ENCODE measurements around the gene CD2AP. TPM values are rescaled to one million over a fixed set of nuclear protein-coding genes. Genes with fewer than 3 reads are reported as not detected.

CD2AP gene
- total RNA-seq, 1 donor from 2014 or later = 26.3 TPM

- Mint-ChIP-seq H3K27ac (no peak overlapping the region), H3K4me3 (no peak overlapping the region), H3K27me3 (no peaks in the 10 kb centered on the region), H3K4me1 (peaks cover 16% of the 10 kb centered on the region), H3K9me3 (no peaks in the 10 kb centered on the region), H3K36me3 (ENCODE audit: low read depth) (peaks cover 4% of the 10 kb centered on the region)
- DNase-seq = no peak
- intact Hi-C loops (cut with micrococcal nuclease) = no loop called here
These were observed 18.5 kb downstream of the CD2AP start for GRCh38 chr6:47495954-47496545.

GRCh38 chr6:47496935-47497579 lies 19.5 kb downstream of the CD2AP start:
- Mint-ChIP-seq H3K27ac (no peak overlapping the region), H3K36me3 (ENCODE audit: low read depth) (peaks cover 4% of the 10 kb centered on the region), H3K4me1 (peaks cover 18% of the 10 kb centered on the region), H3K9me3 (no peaks in the 10 kb centered on the region), H3K27me3 (no peaks in the 10 kb centered on the region), H3K4me3 (no peak overlapping the region)
- intact Hi-C loops (cut with micrococcal nuclease) = no loop called here
- DNase-seq = no peak

GRCh38 chr6:47502920-47503319 lies 25.3 kb downstream of the CD2AP start:
- Mint-ChIP-seq H3K9me3 (no peaks in the 10 kb centered on the region), H3K4me1 (peaks cover 22% of the 10 kb centered on the region), H3K27ac (no peak overlapping the region), H3K27me3 (no peaks in the 10 kb centered on the region), H3K4me3 (no peak overlapping the region), H3K36me3 (ENCODE audit: low read depth) (peaks cover 19% of the 10 kb centered on the region)
- intact Hi-C loops (cut with micrococcal nuclease) = no loop called here
- no peak for DNase-seq

DNA sequence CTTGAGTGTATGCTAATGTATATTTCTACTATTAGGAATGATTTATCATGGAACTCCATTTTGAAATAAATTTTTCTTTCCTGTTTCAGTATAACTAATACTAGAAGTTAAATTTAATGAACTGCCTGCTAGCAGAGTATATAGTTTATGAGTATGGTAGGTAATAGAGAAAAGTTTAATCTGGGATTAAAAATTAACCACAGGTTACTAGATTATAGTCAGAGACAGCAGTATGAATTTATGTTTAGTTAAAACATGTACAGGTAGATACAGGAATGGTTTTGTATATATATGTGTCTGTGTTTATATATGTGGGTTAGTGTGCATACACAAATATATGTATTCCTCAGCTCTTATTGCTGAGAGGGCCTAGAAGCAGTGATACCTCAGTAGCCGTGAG lies 32.3 kb downstream of the CD2AP start:
- H3K4me3 Mint-ChIP-seq = no peak overlapping the region
- H3K4me1 Mint-ChIP-seq = peaks cover 21% of the 10 kb centered on the region

GRCh38 chr6:47512872-47513271 lies 35.3 kb downstream of the CD2AP start:
- H3K27ac Mint-ChIP-seq = no peak overlapping the region
- DNase-seq = no peak
- H3K4me3 Mint-ChIP-seq = no peak overlapping the region
- H3K4me1 Mint-ChIP-seq = peaks cover 16% of the 10 kb centered on the region
- peaks cover 3% of the 10 kb centered on the region for H3K9me3 Mint-ChIP-seq
- no peaks in the 10 kb centered on the region for H3K27me3 Mint-ChIP-seq
- peaks cover 46% of the 10 kb centered on the region for H3K36me3 Mint-ChIP-seq (ENCODE audit: low read depth)
- intact Hi-C loops (cut with micrococcal nuclease) = no loop called here

More for the DNA sequence above, 32.3 kb downstream of the CD2AP start:
- intact Hi-C loops (cut with micrococcal nuclease) = no loop called here
- Mint-ChIP-seq H3K27ac (no peak overlapping the region), H3K9me3 (peaks cover 3% of the 10 kb centered on the region), H3K36me3 (ENCODE audit: low read depth) (peaks cover 50% of the 10 kb centered on the region), H3K27me3 (no peaks in the 10 kb centered on the region)
- DNase-seq = no peak

DNA sequence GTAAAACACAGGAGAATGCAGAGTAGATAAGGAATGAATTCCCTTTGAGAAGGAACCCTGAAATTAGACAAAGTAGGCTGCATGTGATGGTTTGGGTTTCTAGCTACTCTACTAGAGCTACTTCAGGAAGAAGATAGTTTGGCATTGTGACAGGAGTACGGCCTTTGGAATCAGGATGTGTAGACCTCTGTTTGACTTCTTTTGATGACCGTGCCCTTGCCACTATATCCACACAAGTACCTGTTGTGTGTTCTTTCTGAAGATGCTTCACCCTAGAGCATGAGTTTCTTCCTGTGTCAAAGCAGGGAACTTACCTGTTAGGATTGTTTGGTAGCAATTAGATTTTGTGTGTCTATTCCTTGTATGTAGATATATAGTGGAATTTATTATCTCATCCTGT lies 41.7 kb downstream of the CD2AP start:
- Mint-ChIP-seq H3K9me3 (no peaks in the 10 kb centered on the region), H3K4me1 (peaks cover 11% of the 10 kb centered on the region), H3K27ac (no peak overlapping the region), H3K27me3 (no peaks in the 10 kb centered on the region), H3K4me3 (no peak overlapping the region), H3K36me3 (ENCODE audit: low read depth) (peaks cover 8% of the 10 kb centered on the region)
- intact Hi-C loops (cut with micrococcal nuclease) = no loop called here
- no peak for DNase-seq

DNA sequence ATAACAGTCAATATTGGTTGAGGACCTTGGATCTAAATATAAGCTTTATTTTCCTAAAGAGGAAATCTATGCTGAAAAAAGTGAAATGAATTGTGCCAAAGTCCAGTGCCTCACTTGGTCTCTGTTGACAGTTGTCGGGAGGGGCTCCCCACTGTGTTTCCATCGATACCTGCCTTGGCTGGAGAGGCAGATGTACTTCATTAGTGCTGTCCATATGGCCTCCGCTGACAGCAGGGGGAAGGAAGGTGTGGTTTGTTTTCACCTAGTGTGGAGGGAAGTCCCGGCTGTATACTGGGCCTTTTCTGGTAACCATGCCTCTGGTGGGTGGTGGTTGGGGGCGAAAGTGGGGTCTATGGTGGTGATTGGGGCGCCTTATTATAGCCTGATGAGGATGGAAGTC lies 42.7 kb downstream of the CD2AP start:
- Mint-ChIP-seq H3K27ac (no peak overlapping the region), H3K27me3 (no peaks in the 10 kb centered on the region), H3K4me3 (no peak overlapping the region), H3K9me3 (no peaks in the 10 kb centered on the region), H3K36me3 (ENCODE audit: low read depth) (peaks cover 8% of the 10 kb centered on the region), H3K4me1 (peaks cover 11% of the 10 kb centered on the region)
- no peak for DNase-seq
- intact Hi-C loops (cut with micrococcal nuclease) = no loop called here

- intact Hi-C loops (cut with micrococcal nuclease) = no loop called here
- DNase-seq = no peak
- Mint-ChIP-seq H3K27me3 (no peaks in the 10 kb centered on the region), H3K9me3 (no peaks in the 10 kb centered on the region), H3K27ac (no peak overlapping the region), H3K4me1 (peaks cover 7% of the 10 kb centered on the region), H3K4me3 (no peak overlapping the region), H3K36me3 (ENCODE audit: low read depth) (peaks cover 4% of the 10 kb centered on the region)
These were observed 44.4 kb downstream of the CD2AP start for GRCh38 chr6:47521961-47522360.

- H3K36me3 Mint-ChIP-seq (ENCODE audit: low read depth) = peaks cover 13% of the 10 kb centered on the region
- no peaks in the 10 kb centered on the region for H3K27me3 Mint-ChIP-seq
- peaks cover 7% of the 10 kb centered on the region for H3K4me1 Mint-ChIP-seq
- no peak for DNase-seq
- no peaks in the 10 kb centered on the region for H3K9me3 Mint-ChIP-seq
- no peak overlapping the region for H3K27ac Mint-ChIP-seq
- intact Hi-C loops (cut with micrococcal nuclease) = no loop called here
- H3K4me3 Mint-ChIP-seq = no peak overlapping the region
These were observed 46.7 kb downstream of the CD2AP start for GRCh38 chr6:47524136-47524845.

- Mint-ChIP-seq H3K4me1 (peaks cover 6% of the 10 kb centered on the region), H3K4me3 (no peak overlapping the region), H3K9me3 (no peaks in the 10 kb centered on the region), H3K27ac (no peak overlapping the region), H3K27me3 (no peaks in the 10 kb centered on the region), H3K36me3 (ENCODE audit: low read depth) (peaks cover 15% of the 10 kb centered on the region)
- intact Hi-C loops (cut with micrococcal nuclease) = no loop called here
- DNase-seq = no peak
These were observed 47.9 kb downstream of the CD2AP start for GRCh38 chr6:47525330-47526057.

GRCh38 chr6:47527274-47527673 lies 49.7 kb downstream of the CD2AP start:
- H3K27me3 Mint-ChIP-seq = no peaks in the 10 kb centered on the region

GRCh38 chr6:47529734-47530133 lies 52.1 kb downstream of the CD2AP start:
- H3K36me3 Mint-ChIP-seq (ENCODE audit: low read depth) = peaks cover 26% of the 10 kb centered on the region
- no peaks in the 10 kb centered on the region for H3K27me3 Mint-ChIP-seq
- peaks cover 6% of the 10 kb centered on the region for H3K4me1 Mint-ChIP-seq
- no peak overlapping the region for H3K27ac Mint-ChIP-seq
- H3K4me3 Mint-ChIP-seq = no peak overlapping the region
- no peak for DNase-seq
- H3K9me3 Mint-ChIP-seq = no peaks in the 10 kb centered on the region
- intact Hi-C loops (cut with micrococcal nuclease) = loop anchor here (10.0 kb wide), 1 partner anchor 115 kb away; no protein-coding TSS in a partner anchor

More at GRCh38 chr6:47527274-47527673, 49.7 kb downstream of the CD2AP start:
- H3K27ac Mint-ChIP-seq = no peak overlapping the region
- no peaks in the 10 kb centered on the region for H3K9me3 Mint-ChIP-seq
- no peak for DNase-seq
- peaks cover 15% of the 10 kb centered on the region for H3K36me3 Mint-ChIP-seq (ENCODE audit: low read depth)
- H3K4me1 Mint-ChIP-seq = peaks cover 2% of the 10 kb centered on the region
- no peak overlapping the region for H3K4me3 Mint-ChIP-seq
- intact Hi-C loops (cut with micrococcal nuclease) = no loop called here

DNA sequence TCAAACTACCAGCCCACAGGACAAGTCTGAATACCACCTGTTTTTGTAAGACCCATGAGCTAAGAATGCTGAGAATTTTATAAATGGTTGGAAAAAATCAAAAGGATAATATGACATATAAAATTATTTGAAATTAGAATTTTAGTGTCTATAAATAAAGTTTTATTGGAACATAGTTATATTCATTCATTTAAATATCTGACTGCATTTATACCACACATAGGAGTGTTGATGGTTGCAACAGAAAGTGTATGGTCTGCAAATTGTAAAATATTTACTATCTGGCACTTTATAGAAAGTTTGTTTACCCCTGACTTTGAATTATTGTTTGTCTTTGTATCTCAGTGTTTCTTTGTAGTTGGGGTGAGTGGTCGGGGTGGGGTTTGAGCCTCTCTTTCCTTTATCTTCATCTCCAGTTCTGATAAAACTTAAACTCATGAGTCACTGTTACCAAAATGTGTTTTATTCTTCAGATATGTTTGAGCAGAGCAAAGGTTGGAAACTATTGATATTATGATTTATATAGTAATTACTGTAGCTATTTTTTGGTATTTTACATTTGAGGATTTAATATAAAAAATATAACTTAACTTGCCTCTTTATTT lies 55.5 kb downstream of the CD2AP start:
- no peaks in the 10 kb centered on the region for H3K27me3 Mint-ChIP-seq
- no peaks in the 10 kb centered on the region for H3K9me3 Mint-ChIP-seq
- H3K4me1 Mint-ChIP-seq = peaks cover 6% of the 10 kb centered on the region
- intact Hi-C loops (cut with micrococcal nuclease) = loop anchor here (10.0 kb wide), 1 partner anchor 118 kb away; no protein-coding TSS in a partner anchor
- no peak for DNase-seq
- no peak overlapping the region for H3K4me3 Mint-ChIP-seq
- H3K36me3 Mint-ChIP-seq (ENCODE audit: low read depth) = peaks cover 28% of the 10 kb centered on the region
- H3K27ac Mint-ChIP-seq = no peak overlapping the region

Measured in activated CD4-positive, alpha-beta T cell treated with anti-CD3 and anti-CD28 coated beads, Interleukin-2, amount 10 ng/mL, durations not matched to agents 24 days and 14 days (primary cell).